Parathyroid adenoma (tissue), 2 donors: ENCODE results near the gene ARHGAP23.

Experiments used
- H2AFZ ChIP-seq: fragments of 300-600 bp; sonication (generic); one replicate; pipeline ENCODE4 v1.7.0; 2017; ENCODE audit warnings: antibody characterized with exemption, mild to moderate bottlenecking
- H3K27ac ChIP-seq: fragments of 300-600 bp; sonication (generic); one replicate; pipeline ENCODE4 v1.7.0; 2017
- H3K27me3 ChIP-seq: fragments of 300-600 bp; sonication (generic); one replicate; pipeline ENCODE4 v1.7.0; 2017; ENCODE audit warnings: low read length; ENCODE audit not compliant: control insufficient read depth, insufficient read depth
- H3K36me3 ChIP-seq: fragments of 300-600 bp; sonication (generic); one replicate; pipeline ENCODE4 v1.7.0; 2017; ENCODE audit warnings: low read length; ENCODE audit not compliant: control insufficient read depth, insufficient read depth
- H3K4me1 ChIP-seq: fragments of 300-600 bp; sonication (generic); one replicate; pipeline ENCODE4 v1.7.0; 2017; ENCODE audit warnings: control low read depth
- H3K4me2 ChIP-seq: fragments of 300-600 bp; sonication (generic); one replicate; pipeline ENCODE4 v1.7.0; 2017; ENCODE audit warnings: low read length
- H3K4me3 ChIP-seq: fragments of 300-600 bp; sonication (generic); one replicate; pipeline ENCODE4 v1.7.0; 2017; ENCODE audit warnings: low read depth, low read length
- H3K79me2 ChIP-seq: fragments of 300-600 bp; sonication (generic); one replicate; pipeline ENCODE4 v1.7.0; 2017; ENCODE audit warnings: control low read depth
- H3K9ac ChIP-seq: fragments of 300-600 bp; sonication (generic); one replicate; pipeline ENCODE4 v1.7.0; 2017; ENCODE audit warnings: mild to moderate bottlenecking
- H3K9me3 ChIP-seq: fragments of 300-600 bp; sonication (generic); one replicate; pipeline ENCODE4 v1.7.0; 2017; ENCODE audit warnings: low read length; ENCODE audit not compliant: control insufficient read depth
- CTCF ChIP-seq: fragments of 300-600 bp; sonication (generic); IDR thresholded peaks from one replicate; pipeline ENCODE4 v1.7.0; 2017; ENCODE audit warnings: antibody characterized with exemption, mild to moderate bottlenecking
- donor health status: primary hyperparathyroidism.

The ARHGAP23 gene

GRCh38 chr17:38557396-38557795 is 129.1 kb downstream of the ARHGAP23 start:
- Histone ChIP-seq H3K4me2 (peak overlapping the region; percentile 52), H3K4me1 (peaks cover 42% of the 10 kb centered on the region), H3K27ac (peak overlapping the region; percentile 62), H3K9me3 (no peaks in the 10 kb centered on the region), H3K27me3 (no peaks in the 10 kb centered on the region), H3K4me3 (no peak overlapping the region), H3K36me3 (no peaks in the 10 kb centered on the region), H3K9ac (no peak overlapping the region), H3K79me2 (no peaks in the 10 kb centered on the region), H2AFZ (peak overlapping the region; percentile 92)
- no peak for TF ChIP-seq CTCF

- peaks cover 42% of the 10 kb centered on the region for H3K4me1 ChIP-seq
- no peak overlapping the region for H3K9ac ChIP-seq
These were observed 129.8 kb downstream of the ARHGAP23 start for GRCh38 chr17:38557836-38558727.

GRCh38 chr17:38558728-38559050 is 130.4 kb downstream of the ARHGAP23 start:
- Histone ChIP-seq H3K4me3 (peak overlapping the region; percentile 38), H3K79me2 (no peaks in the 10 kb centered on the region), H3K27me3 (no peaks in the 10 kb centered on the region), H3K4me1 (peaks cover 42% of the 10 kb centered on the region), H3K9ac (no peak overlapping the region), H2AFZ (peak overlapping the region; percentile 92), H3K9me3 (no peaks in the 10 kb centered on the region), H3K36me3 (no peaks in the 10 kb centered on the region), H3K4me2 (peak overlapping the region; percentile 52), H3K27ac (peak overlapping the region; percentile 62)
- TF ChIP-seq CTCF: no peak

More at GRCh38 chr17:38557836-38558727, 129.8 kb downstream of the ARHGAP23 start:
- peak overlapping the region; percentile 52 for H3K4me2 ChIP-seq
- H3K27ac ChIP-seq: peak overlapping the region; percentile 62
- no peaks in the 10 kb centered on the region for H3K9me3 ChIP-seq
- TF ChIP-seq CTCF: peak; percentile 87
- H2AFZ ChIP-seq: peak overlapping the region; percentile 92
- H3K27me3 ChIP-seq: no peaks in the 10 kb centered on the region
- H3K36me3 ChIP-seq: no peaks in the 10 kb centered on the region
- H3K4me3 ChIP-seq: peak overlapping the region; percentile 38
- H3K79me2 ChIP-seq: no peaks in the 10 kb centered on the region

GRCh38 chr17:38559051-38559879 is 131.0 kb downstream of the ARHGAP23 start:
- TF ChIP-seq CTCF: peak; percentile 35
- peak overlapping the region; percentile 92 for H2AFZ ChIP-seq
- H3K4me3 ChIP-seq: no peak overlapping the region
- peaks cover 39% of the 10 kb centered on the region for H3K4me1 ChIP-seq
- no peaks in the 10 kb centered on the region for H3K9me3 ChIP-seq
- H3K27ac ChIP-seq: peak overlapping the region; percentile 62
- H3K27me3 ChIP-seq: no peaks in the 10 kb centered on the region
- H3K36me3 ChIP-seq: no peaks in the 10 kb centered on the region
- H3K79me2 ChIP-seq: no peaks in the 10 kb centered on the region
- peak overlapping the region; percentile 52 for H3K4me2 ChIP-seq
- H3K9ac ChIP-seq: peak overlapping the region; percentile 16
